RWPE1 (cell line): Measurements from ENCODE around the gene MAP2K3.
A peak's percentile ranks its signal among the peaks of the same experiment; 100 is the strongest.

Experiments
- CTCF ChIA-PET: fragments of 350-600 bp; sonication (Branson Sonifier 250); formaldehyde crosslinking; extraction: SDS; loops from one replicate; lab custom pipeline; 2021; lab: Yijun Ruan, JAX
- POLR2A ChIA-PET: fragments of 400-600 bp; formaldehyde crosslinking; extraction: SDS; loops from one replicate; lab custom pipeline; 2020; ENCODE audit warnings: antibody characterized with exemption; ENCODE audit not compliant: low non-redundant PET; lab: Yijun Ruan, JAX
- DNase-seq: peaks from one replicate; pipeline ENCODE4 v3.0.0; 2012; ENCODE audit warnings: low spot score
- H3K27ac ChIP-seq: fragments of 450-650 bp; 2 replicates; pipeline ENCODE4 v1.5.1; 2017
- CTCF ChIP-seq: fragments of 450-650 bp; conservative IDR thresholded peaks from 2 replicates; pipeline ENCODE4 v1.5.1; 2017; ENCODE audit warnings: low read depth, mild to moderate bottlenecking

The MAP2K3 gene

GRCh38 chr17:21251337-21252010 is 33.0 kb upstream of the MAP2K3 start:
- TF ChIP-seq CTCF: no peak
- no peak for DNase-seq
- CTCF ChIA-PET: interaction anchor here (0.5 to 1.1 kb wide), 2 partner anchors 11 to 28 kb away, joined by 3 to 5 read pairs; no protein-coding TSS in a partner anchor
- H3K27ac ChIP-seq: 0 out of 2 replicates have a peak overlapping the region, but pooled peaks have one; percentile 13
- POLR2A ChIA-PET: no interaction called here

- ChIA-PET POLR2A (no interaction called here), CTCF (no interaction called here)
These were observed 32.2 kb upstream of the MAP2K3 start for GRCh38 chr17:21252289-21252795.

DNA sequence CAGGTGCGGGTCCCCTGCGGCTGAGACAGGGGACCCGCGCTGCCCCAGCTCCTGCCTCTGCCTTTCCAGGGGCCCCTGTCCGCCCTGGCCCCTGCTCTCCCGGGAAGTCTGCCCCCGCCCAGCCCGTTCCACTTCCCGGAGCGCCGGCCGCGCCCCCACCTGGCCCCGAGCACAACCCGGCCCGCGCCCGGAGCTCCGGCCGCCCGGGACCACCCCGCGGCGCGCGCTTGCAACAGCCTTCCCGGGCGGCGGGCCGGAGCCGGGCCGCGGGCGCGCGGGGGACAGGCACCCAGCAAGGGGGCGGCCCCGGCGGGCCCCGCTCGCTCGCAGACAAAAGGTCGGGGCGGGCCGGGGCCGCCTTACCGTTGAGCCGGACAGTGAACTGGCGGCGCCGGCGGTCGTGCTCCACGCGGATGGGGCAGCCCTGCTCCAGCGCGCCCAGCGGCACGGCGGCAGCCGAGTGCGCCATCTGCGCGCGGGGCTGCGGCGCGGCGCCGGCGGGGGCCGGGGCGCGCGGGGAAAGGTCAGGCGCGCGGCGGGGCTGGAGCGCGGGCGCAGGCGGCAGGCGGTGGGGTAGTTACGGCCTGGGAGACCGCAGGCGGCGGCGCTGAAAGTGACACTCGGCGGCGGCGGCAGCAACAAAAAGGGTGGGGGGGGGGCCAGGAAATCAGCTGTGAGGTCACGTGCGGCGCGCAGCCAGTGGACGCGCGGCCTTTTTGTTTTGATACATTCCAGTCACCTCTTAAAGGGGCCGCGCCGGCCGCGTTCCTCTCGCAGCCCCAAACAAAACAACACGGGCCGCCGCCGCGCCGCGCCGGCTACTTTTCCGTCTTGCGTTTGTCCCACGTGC is 31.5 kb upstream of the MAP2K3 start, which contains the start of gene NATD1:
Gene NATD1 (minus strand): TSS at position 615 of the 850 bp plus-strand sequence. CDS start 146 bp downstream, at position 469.
- CTCF ChIA-PET: no interaction called here
- peak within 1 kb of the TSS; percentile 52 for H3K27ac ChIP-seq
- TF ChIP-seq CTCF: no peak
- POLR2A ChIA-PET: interaction anchor here (0.6 kb wide), 1 partner anchor 1196 kb away, joined by 3 read pairs; no protein-coding TSS in a partner anchor
- DNase-seq: peak; percentile 81

More at GRCh38 chr17:21252289-21252795, 32.2 kb upstream of the MAP2K3 start:
- no peak for DNase-seq
- no peak for TF ChIP-seq CTCF
- peak overlapping the region; percentile 52 for H3K27ac ChIP-seq

GRCh38 chr17:21253646-21254441 is 30.7 kb upstream of the MAP2K3 start:
- POLR2A ChIA-PET: interaction anchor here (0.6 kb wide), 1 partner anchor 1197 kb away, joined by 3 read pairs; no protein-coding TSS in a partner anchor

DNA sequence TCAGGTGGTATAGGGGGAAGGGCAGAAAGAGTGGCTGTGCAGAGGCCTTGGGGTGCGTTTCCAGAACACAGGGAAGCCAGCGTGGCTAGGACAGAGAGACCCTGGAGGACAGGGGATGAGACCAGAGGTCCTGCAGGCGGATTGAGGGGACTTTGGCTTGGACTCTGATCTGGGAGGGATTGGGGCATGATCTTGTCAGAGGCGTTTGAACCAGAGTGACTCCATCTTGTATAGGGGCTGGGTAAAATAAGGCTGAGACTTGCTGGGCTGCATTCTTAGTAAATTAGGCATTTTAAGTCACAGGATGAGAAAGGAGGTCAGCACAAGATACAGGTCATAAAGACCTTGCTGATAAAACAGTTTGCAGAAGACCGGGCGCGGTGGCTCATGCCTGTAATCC is 25.9 kb upstream of the MAP2K3 start:
- no peak for TF ChIP-seq CTCF
- H3K27ac ChIP-seq: no peak overlapping the region
- no peak for DNase-seq
- POLR2A ChIA-PET: no interaction called here
- CTCF ChIA-PET: interaction anchor here (0.6 kb wide), 1 partner anchor 21 kb away, joined by 3 read pairs; no protein-coding TSS in a partner anchor

More at GRCh38 chr17:21253646-21254441, 30.7 kb upstream of the MAP2K3 start:
- peak; percentile 76 for DNase-seq
- CTCF ChIA-PET: interaction anchor here (0.7 kb wide), 1 partner anchor 115 kb away, joined by 3 read pairs; no protein-coding TSS in a partner anchor
- no peak for TF ChIP-seq CTCF
- peak overlapping the region; percentile 52; the same call in 1 of the 2 replicates for H3K27ac ChIP-seq
